Measurements from ENCODE around the gene DRAXIN. TPM values are rescaled to one million over a fixed set of nuclear protein-coding genes. Genes with fewer than 3 reads are reported as not detected.

The DRAXIN gene
- polyA plus RNA-seq, 1 donor from 2014 or later = 33.5 TPM

DNA sequence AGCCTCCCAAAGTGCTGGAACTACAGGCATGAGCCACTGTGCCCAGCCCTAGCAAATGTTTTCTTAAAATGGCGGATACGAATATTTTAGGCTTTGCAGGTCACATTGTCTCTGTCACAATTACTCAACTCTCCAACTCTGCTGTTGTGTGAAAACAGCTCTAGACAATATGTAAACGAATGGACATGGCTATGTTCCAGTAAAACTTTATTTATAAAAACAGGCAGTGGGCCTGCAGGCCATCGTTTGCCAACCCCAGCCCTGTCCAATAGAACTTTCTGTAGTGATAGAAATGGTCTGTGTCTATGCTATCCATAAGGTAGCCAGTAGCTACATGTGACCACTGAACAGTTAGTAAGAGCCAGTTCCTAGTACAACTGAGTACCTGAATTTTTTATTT lies 31.8 kb upstream of the DRAXIN start:
- no peaks in the 10 kb centered on the region for H3K79me2 ChIP-seq (replicated peaks; ENCODE audit: insufficient read depth, low read length)
- TF ChIP-seq RAD21 (conservative IDR thresholded peaks at IDR 0.05) (no peak), POLR2AphosphoS5 (IDR thresholded peaks at IDR 0.05) (no peak), EP300 (conservative IDR thresholded peaks at IDR 0.05; ENCODE audit: poor library complexity, severe bottlenecking) (no peak), SMC3 (conservative IDR thresholded peaks at IDR 0.05; ENCODE audit: poor library complexity) (no peak), MXI1 (conservative IDR thresholded peaks at IDR 0.05; ENCODE audit: poor library complexity, severe bottlenecking) (no peak)
- H3F3A ChIP-seq (ENCODE audit: insufficient read depth, low read length, poor library complexity, severe bottlenecking) = no peaks in the 10 kb centered on the region
- no peaks in the 10 kb centered on the region for H4K20me1 ChIP-seq (ENCODE audit: insufficient read depth)
- H3K27me3 ChIP-seq (ENCODE audit: insufficient read depth, low read depth, low read length) = no peaks in the 10 kb centered on the region
- no peak overlapping the region for H3K4me2 ChIP-seq (ENCODE audit: low read length)
- no peaks in the 10 kb centered on the region for H3K9me2 ChIP-seq (ENCODE audit: insufficient read depth, low read length)
- H3K9ac ChIP-seq (ENCODE audit: low read length) = no peak overlapping the region
- no peak overlapping the region for H2AFZ ChIP-seq (ENCODE audit: low read depth, low read length)
- H3K36me3 ChIP-seq (ENCODE audit: insufficient read depth, low read length) = peaks cover 4% of the 10 kb centered on the region
- no peak overlapping the region for H3K27ac ChIP-seq (ENCODE audit: low read length)
- no peaks in the 10 kb centered on the region for H3K9me3 ChIP-seq (ENCODE audit: low read length)
- no peak overlapping the region for H3K4me3 ChIP-seq (ENCODE audit: low read length)

DNA sequence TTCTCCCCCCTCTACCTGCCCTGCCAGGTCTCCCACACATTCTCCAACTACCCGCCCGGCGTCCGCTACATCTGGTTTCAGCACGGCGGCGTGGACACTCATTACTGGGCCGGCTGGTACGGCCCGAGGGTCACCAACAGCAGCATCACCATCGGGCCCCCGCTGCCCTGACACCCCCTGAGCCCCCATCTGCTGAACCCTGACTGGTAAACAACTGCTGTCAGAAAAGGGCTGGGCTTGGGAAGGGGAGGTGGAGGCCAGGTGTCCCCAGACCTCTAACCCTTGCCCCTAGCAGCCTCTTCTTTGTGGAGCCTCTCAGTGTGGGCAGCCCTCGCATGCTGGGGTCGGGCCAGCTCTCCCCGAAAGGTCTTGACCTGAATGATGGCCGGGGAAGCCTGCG lies 30.4 kb upstream of the DRAXIN start:
- Histone ChIP-seq H3K9ac (ENCODE audit: low read length) (no peak overlapping the region), H3K36me3 (ENCODE audit: insufficient read depth, low read length) (peaks cover 4% of the 10 kb centered on the region), H2AFZ (ENCODE audit: low read depth, low read length) (no peak overlapping the region), H3K79me2 (replicated peaks; ENCODE audit: insufficient read depth, low read length) (no peaks in the 10 kb centered on the region), H3K9me2 (ENCODE audit: insufficient read depth, low read length) (no peaks in the 10 kb centered on the region), H3F3A (ENCODE audit: insufficient read depth, low read length, poor library complexity, severe bottlenecking) (no peaks in the 10 kb centered on the region), H3K4me3 (ENCODE audit: low read length) (no peak overlapping the region), H3K27ac (ENCODE audit: low read length) (no peak overlapping the region), H3K4me2 (ENCODE audit: low read length) (no peak overlapping the region), H4K20me1 (ENCODE audit: insufficient read depth) (no peaks in the 10 kb centered on the region), H3K27me3 (ENCODE audit: insufficient read depth, low read depth, low read length) (no peaks in the 10 kb centered on the region), H3K9me3 (ENCODE audit: low read length) (no peaks in the 10 kb centered on the region)
- TF ChIP-seq, protein P1, sequence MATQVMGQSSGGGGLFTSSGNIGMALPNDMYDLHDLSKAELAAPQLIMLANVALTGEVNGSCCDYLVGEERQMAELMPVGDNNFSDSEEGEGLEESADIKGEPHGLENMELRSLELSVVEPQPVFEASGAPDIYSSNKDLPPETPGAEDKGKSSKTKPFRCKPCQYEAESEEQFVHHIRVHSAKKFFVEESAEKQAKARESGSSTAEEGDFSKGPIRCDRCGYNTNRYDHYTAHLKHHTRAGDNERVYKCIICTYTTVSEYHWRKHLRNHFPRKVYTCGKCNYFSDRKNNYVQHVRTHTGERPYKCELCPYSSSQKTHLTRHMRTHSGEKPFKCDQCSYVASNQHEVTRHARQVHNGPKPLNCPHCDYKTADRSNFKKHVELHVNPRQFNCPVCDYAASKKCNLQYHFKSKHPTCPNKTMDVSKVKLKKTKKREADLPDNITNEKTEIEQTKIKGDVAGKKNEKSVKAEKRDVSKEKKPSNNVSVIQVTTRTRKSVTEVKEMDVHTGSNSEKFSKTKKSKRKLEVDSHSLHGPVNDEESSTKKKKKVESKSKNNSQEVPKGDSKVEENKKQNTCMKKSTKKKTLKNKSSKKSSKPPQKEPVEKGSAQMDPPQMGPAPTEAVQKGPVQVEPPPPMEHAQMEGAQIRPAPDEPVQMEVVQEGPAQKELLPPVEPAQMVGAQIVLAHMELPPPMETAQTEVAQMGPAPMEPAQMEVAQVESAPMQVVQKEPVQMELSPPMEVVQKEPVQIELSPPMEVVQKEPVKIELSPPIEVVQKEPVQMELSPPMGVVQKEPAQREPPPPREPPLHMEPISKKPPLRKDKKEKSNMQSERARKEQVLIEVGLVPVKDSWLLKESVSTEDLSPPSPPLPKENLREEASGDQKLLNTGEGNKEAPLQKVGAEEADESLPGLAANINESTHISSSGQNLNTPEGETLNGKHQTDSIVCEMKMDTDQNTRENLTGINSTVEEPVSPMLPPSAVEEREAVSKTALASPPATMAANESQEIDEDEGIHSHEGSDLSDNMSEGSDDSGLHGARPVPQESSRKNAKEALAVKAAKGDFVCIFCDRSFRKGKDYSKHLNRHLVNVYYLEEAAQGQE (IDR thresholded peaks at IDR 0.05; ENCODE audit: borderline replicate concordance) = no peak
- TF ChIP-seq EZH2 (IDR thresholded peaks at IDR 0.05; ENCODE audit: borderline replicate concordance, insufficient read depth, low read length, poor library complexity, severe bottlenecking) = no peak
- TF ChIP-seq TAF1 (IDR thresholded peaks at IDR 0.05; ENCODE audit: low read depth) = no peak
- TF ChIP-seq EP300 (conservative IDR thresholded peaks at IDR 0.05; ENCODE audit: poor library complexity, severe bottlenecking) = no peak
- no peak for TF ChIP-seq RAD21 (conservative IDR thresholded peaks at IDR 0.05)
- TF ChIP-seq POLR2AphosphoS5 (IDR thresholded peaks at IDR 0.05) = no peak
- no peak for TF ChIP-seq SMC3 (conservative IDR thresholded peaks at IDR 0.05; ENCODE audit: poor library complexity)
- TF ChIP-seq MXI1 (conservative IDR thresholded peaks at IDR 0.05; ENCODE audit: poor library complexity, severe bottlenecking) = no peak
- TF ChIP-seq, protein P2, sequence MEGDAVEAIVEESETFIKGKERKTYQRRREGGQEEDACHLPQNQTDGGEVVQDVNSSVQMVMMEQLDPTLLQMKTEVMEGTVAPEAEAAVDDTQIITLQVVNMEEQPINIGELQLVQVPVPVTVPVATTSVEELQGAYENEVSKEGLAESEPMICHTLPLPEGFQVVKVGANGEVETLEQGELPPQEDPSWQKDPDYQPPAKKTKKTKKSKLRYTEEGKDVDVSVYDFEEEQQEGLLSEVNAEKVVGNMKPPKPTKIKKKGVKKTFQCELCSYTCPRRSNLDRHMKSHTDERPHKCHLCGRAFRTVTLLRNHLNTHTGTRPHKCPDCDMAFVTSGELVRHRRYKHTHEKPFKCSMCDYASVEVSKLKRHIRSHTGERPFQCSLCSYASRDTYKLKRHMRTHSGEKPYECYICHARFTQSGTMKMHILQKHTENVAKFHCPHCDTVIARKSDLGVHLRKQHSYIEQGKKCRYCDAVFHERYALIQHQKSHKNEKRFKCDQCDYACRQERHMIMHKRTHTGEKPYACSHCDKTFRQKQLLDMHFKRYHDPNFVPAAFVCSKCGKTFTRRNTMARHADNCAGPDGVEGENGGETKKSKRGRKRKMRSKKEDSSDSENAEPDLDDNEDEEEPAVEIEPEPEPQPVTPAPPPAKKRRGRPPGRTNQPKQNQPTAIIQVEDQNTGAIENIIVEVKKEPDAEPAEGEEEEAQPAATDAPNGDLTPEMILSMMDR (IDR thresholded peaks at IDR 0.05; ENCODE audit: poor library complexity, severe bottlenecking) = no peak

Measured in neural cell (in vitro differentiated cells).